Aorta (tissue), 5 donors: ENCODE measurements around the gene FOXB1. TPM values are rescaled to one million over a fixed set of nuclear protein-coding genes. Genes with fewer than 3 reads are reported as not detected.

Source experiments
- ATAC-seq: fragments of 200-7000 bp; cut with Tn5 transposase; one replicate; pipeline ENCODE4 v1.9.1; 2022; ENCODE audit warnings: moderate library complexity; ENCODE audit not compliant: low FRiP score
- DNase-seq, 2 donors: peaks; one replicate each; pipeline ENCODE4 v3.0.0-alpha.2; 2020
- H3K27ac ChIP-seq, 2 donors: one replicate each; pipeline ENCODE4 v1.5.1; 2013; ENCODE audit warnings: low read length in 2 of 2, mild to moderate bottlenecking in 2 of 2, moderate library complexity in 2 of 2, control low read depth in 1 of 2, inconsistent platforms in 1 of 2, low read depth in 1 of 2
- H3K27me3 ChIP-seq, 2 donors: one replicate each; pipeline ENCODE4 v1.6.1; 2013; ENCODE audit warnings: control low read depth in 1 of 2, low read length in 1 of 2, mild to moderate bottlenecking in 1 of 2, moderate library complexity in 1 of 2; ENCODE audit not compliant: insufficient read depth in 2 of 2, control insufficient read depth in 1 of 2
- H3K36me3 ChIP-seq, 2 donors: one replicate each; pipeline ENCODE4 v1.6.1; 2013; ENCODE audit warnings: control low read depth in 1 of 2, low read length in 1 of 2, mild to moderate bottlenecking in 1 of 2; ENCODE audit not compliant: insufficient read depth in 2 of 2, control insufficient read depth in 1 of 2
- H3K4me1 ChIP-seq, 2 donors: one replicate each; pipeline ENCODE4 v1.6.1; 2013; ENCODE audit warnings: low read length in 2 of 2, control low read depth in 1 of 2, mild to moderate bottlenecking in 1 of 2, moderate library complexity in 1 of 2; ENCODE audit not compliant: insufficient read depth in 2 of 2, control insufficient read depth in 1 of 2
- H3K4me3 ChIP-seq, 2 donors: one replicate each; pipeline ENCODE4 v1.5.1; 2013; ENCODE audit warnings: low read length in 2 of 2, control low read depth in 1 of 2, mild to moderate bottlenecking in 1 of 2
- H3K9me3 ChIP-seq: one replicate; pipeline ENCODE4 v1.6.1; 2013; ENCODE audit warnings: mild to moderate bottlenecking, low read length; ENCODE audit not compliant: control insufficient read depth
- WGBS, 2 donors: extraction: QIAGEN DNeasy Blood & Tissue Kit; methylation state at CpG; one replicate each; pipeline ENCODE4 v1.1.7; 2013; 5-methylcytosine and 5-hydroxymethylcytosine counted together
- intact Hi-C, 2 donors: fragments of 100-400 bp; cut with DNase I; formaldehyde crosslinking; loops; one replicate each; pipeline versions ENCODE4 v1.14.2 to v1.15.0; 2022
- polyA plus RNA-seq, 2 donors: library from polyadenylated mRNA; stranded (reverse); fragments of 200-250 nt; gene quantifications; one replicate each; pipeline ENCODE4 v1.2.3, GENCODE V29; 2013
- total RNA-seq, 2 donors: library from RNA; stranded (reverse); fragmentation: NEBNext Ultra II Directional; extraction: Animal tissue kit (Norgen Biotek cat#: 25700); gene quantifications; one replicate each; pipeline ENCODE4 v1.2.1, GENCODE V29; 2021
- donor health status: healthy with polysubstance abuse.
- donor health status: Bipolar disorder and iron deficiency.
- donor health status: DM: no; HTN: no; CAD: no.
- donor health status: DM: no; HTN: no; CAD: no.
- donor health status: DM: yes; HTN: yes; CAD: no.

The FOXB1 gene
- total and polyA plus RNA-seq, 4 donors: not detected

- Histone ChIP-seq H3K9me3 (peaks cover 6% of the 10 kb centered on the region), H3K27ac (no peak overlapping the region), H3K27me3 (peaks cover 0 to 2% of the 10 kb centered on the region in 2 donors), H3K4me1 (no peaks in the 10 kb centered on the region), H3K36me3 (no peaks in the 10 kb centered on the region), H3K4me3 (no peak overlapping the region)
- 77 to 78% methylated on average over 6 of the region's 6 CpGs for WGBS, 2 donors
- no peak for ATAC-seq
- intact Hi-C loops: no loop called here
- DNase-seq: no peak
Observed at GRCh38 chr15:59976480-59977271, 27.4 kb upstream of the FOXB1 start.

GRCh38 chr15:59991834-59992233, 12.3 kb upstream of the FOXB1 start:
- Histone ChIP-seq H3K9me3 (peaks cover 3% of the 10 kb centered on the region), H3K4me1 (no peaks in the 10 kb centered on the region), H3K4me3 (no peak overlapping the region), H3K27me3 (no peaks in the 10 kb centered on the region), H3K27ac (no peak overlapping the region), H3K36me3 (no peaks in the 10 kb centered on the region)
- 22 to 31% methylated on average over 2 of the region's 2 CpGs for WGBS, 2 donors
- ATAC-seq (no peak), DNase-seq (no peak)
- intact Hi-C loops: no loop called here

GRCh38 chr15:59993041-59993750, 10.9 kb upstream of the FOXB1 start:
- WGBS, 2 donors: 28 to 33% methylated on average over 35 of the region's 35 CpGs
- H3K27me3 ChIP-seq: no peaks in the 10 kb centered on the region
- intact Hi-C loops: no loop called here

GRCh38 chr15:59993950-59994401, 10.1 kb upstream of the FOXB1 start:
- H3K4me3 ChIP-seq: no peak overlapping the region
- 5% methylated on average over 20 of the region's 20 CpGs for WGBS, 2 donors
- DNase-seq (peak in 1 of 2 donors; percentile 50), ATAC-seq (peak; percentile 36)
- intact Hi-C loops: no loop called here
- H3K27me3 ChIP-seq: no peaks in the 10 kb centered on the region
- H3K9me3 ChIP-seq: peaks cover 1% of the 10 kb centered on the region
- H3K27ac ChIP-seq: no peak overlapping the region
- no peaks in the 10 kb centered on the region for H3K36me3 ChIP-seq
- no peaks in the 10 kb centered on the region for H3K4me1 ChIP-seq

More at GRCh38 chr15:59993041-59993750, 10.9 kb upstream of the FOXB1 start:
- H3K4me1 ChIP-seq: no peaks in the 10 kb centered on the region
- no peak overlapping the region for H3K4me3 ChIP-seq
- H3K27ac ChIP-seq: no peak overlapping the region
- no peak for ATAC-seq
- H3K9me3 ChIP-seq: peaks cover 1% of the 10 kb centered on the region
- peak in 1 of 2 donors; percentile 71 for DNase-seq
- H3K36me3 ChIP-seq: no peaks in the 10 kb centered on the region

GRCh38 chr15:59994526-59994887, 9.6 kb upstream of the FOXB1 start:
- Histone ChIP-seq H3K4me3 (no peak overlapping the region), H3K27ac (no peak overlapping the region), H3K36me3 (no peaks in the 10 kb centered on the region), H3K27me3 (no peaks in the 10 kb centered on the region), H3K4me1 (no peaks in the 10 kb centered on the region), H3K9me3 (peaks cover 1% of the 10 kb centered on the region)
- no peak for DNase-seq
- intact Hi-C loops: no loop called here
- 5 to 8% methylated on average over 8 of the region's 8 CpGs for WGBS, 2 donors
- ATAC-seq: no peak

GRCh38 chr15:59994888-59995557, 9.1 kb upstream of the FOXB1 start:
- WGBS, 2 donors: 4% methylated on average over 41 of the region's 41 CpGs
- Histone ChIP-seq H3K9me3 (peaks cover 1% of the 10 kb centered on the region), H3K27ac (no peak overlapping the region), H3K36me3 (no peaks in the 10 kb centered on the region), H3K4me1 (no peaks in the 10 kb centered on the region), H3K27me3 (no peaks in the 10 kb centered on the region), H3K4me3 (no peak overlapping the region)
- DNase-seq (no peak), ATAC-seq (peak; percentile 30)
- intact Hi-C loops: no loop called here

GRCh38 chr15:59995568-59996297, 8.4 kb upstream of the FOXB1 start:
- no peaks in the 10 kb centered on the region for H3K27me3 ChIP-seq
- peaks cover 1% of the 10 kb centered on the region for H3K9me3 ChIP-seq
- no peaks in the 10 kb centered on the region for H3K36me3 ChIP-seq
- H3K4me3 ChIP-seq: no peak overlapping the region
- 17 to 18% methylated on average over 24 of the region's 24 CpGs for WGBS, 2 donors
- ATAC-seq: no peak
- no peak for DNase-seq
- intact Hi-C loops: no loop called here
- no peaks in the 10 kb centered on the region for H3K4me1 ChIP-seq
- H3K27ac ChIP-seq: no peak overlapping the region

- Histone ChIP-seq H3K4me3 (no peak overlapping the region), H3K9me3 (peaks cover 1% of the 10 kb centered on the region), H3K27me3 (no peaks in the 10 kb centered on the region), H3K4me1 (no peaks in the 10 kb centered on the region), H3K36me3 (no peaks in the 10 kb centered on the region), H3K27ac (no peak overlapping the region)
- intact Hi-C loops: no loop called here
- no peak for ATAC-seq
- no peak for DNase-seq
- 6 to 8% methylated on average over 27 of the region's 27 CpGs for WGBS, 2 donors
Observed at GRCh38 chr15:59996298-59997041, 7.6 kb upstream of the FOXB1 start.
